ENCODE measurements around the gene ZDHHC5. TPM values are rescaled to one million over a fixed set of nuclear protein-coding genes. Genes with fewer than 3 reads are reported as not detected.
"Not testable (repeated sequence)": the region's sequence is repeated elsewhere in the genome, so short reads cannot be mapped to it uniquely, and the experiment has no call there.

The ZDHHC5 gene
- total RNA-seq, 1 donor from 2014 or later: 79.8 TPM

DNA sequence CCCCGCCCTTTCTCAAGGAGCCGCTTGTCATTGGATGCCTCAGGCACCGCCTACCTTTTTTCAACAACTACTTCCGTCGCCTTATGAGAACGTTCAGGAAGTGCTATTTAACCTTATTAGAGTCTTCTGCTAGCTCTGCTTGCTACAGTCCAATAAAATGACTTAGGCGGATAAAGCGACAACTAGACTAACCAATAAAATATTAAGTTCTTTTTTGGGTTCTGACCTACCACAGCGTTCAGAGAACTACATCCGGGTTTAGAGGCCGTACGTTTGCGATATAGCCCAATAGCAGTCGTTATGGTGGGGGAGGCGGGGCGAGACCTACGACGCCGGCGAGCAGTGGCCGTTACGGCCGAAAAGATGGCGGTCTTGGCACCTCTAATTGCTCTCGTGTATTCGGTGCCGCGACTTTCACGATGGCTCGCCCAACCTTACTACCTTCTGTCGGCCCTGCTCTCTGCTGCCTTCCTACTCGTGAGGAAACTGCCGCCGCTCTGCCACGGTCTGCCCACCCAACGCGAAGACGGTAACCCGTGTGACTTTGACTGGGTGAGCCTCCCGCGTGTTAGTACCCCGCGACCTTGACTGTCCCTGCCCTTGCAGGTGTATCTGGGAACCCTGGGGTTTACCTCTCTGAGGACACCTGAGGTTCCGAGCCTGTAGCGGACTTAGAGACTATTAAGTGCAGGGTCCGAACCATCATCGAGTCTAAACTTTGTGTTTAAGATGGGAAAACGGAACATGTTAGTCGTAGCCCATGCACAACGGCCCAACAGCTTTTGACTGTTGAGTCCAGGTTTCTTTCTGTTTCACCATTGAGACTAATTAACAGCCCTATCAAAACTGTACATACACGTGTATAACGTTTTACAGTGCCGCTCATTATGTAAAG, 44.6 kb downstream of the ZDHHC5 start, which contains the start of gene TMX2:
Gene TMX2 (plus strand): TSS at position 338 of the 895 bp plus-strand sequence. CDS start 26 bp downstream, at position 364.
- peaks cover 31% of the 10 kb centered on the region for H3K4me1 ChIP-seq
- TF ChIP-seq CTCF (IDR thresholded peaks at IDR 0.05): no peak
- H3K27me3 ChIP-seq: no peaks in the 10 kb centered on the region
- H3K27ac ChIP-seq: peak within 1 kb of the TSS; percentile 90
- ATAC-seq: peak; percentile 95
- H3K9me3 ChIP-seq: no peaks in the 10 kb centered on the region
- no peaks in the 10 kb centered on the region for H3K36me3 ChIP-seq
- intact Hi-C loops (cut with DNase I): no loop called here
- H3K4me3 ChIP-seq: peak within 1 kb of the TSS; percentile 82
- peak; percentile 95 for DNase-seq

DNA sequence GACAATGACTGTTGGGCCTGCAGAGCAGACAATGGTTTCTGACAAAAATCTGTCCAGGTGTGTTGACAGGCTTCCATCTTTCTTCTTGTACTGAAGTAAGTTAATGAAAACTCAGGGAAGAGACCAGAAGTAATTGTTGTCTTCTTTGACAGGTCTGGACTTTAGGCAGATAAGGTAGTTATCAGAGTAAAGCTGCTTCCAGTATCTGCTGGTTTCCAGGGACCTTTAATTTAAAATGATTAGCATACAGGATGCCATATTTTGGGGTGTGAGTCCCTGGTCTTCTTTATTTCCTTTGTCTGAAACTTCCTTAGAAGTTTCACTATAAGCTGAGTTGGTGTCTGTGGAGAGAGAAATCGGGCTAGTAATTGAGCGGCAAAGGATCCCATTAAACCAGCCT, 45.9 kb downstream of the ZDHHC5 start:
- DNase-seq (no peak), ATAC-seq (no peak)
- no peaks in the 10 kb centered on the region for H3K36me3 ChIP-seq
- peaks cover 31% of the 10 kb centered on the region for H3K4me1 ChIP-seq
- no peaks in the 10 kb centered on the region for H3K27me3 ChIP-seq
- intact Hi-C loops (cut with DNase I): no loop called here
- no peak overlapping the region for H3K27ac ChIP-seq
- peak overlapping the region; percentile 82 for H3K4me3 ChIP-seq
- no peaks in the 10 kb centered on the region for H3K9me3 ChIP-seq
- TF ChIP-seq CTCF (IDR thresholded peaks at IDR 0.05): no peak

GRCh38 chr11:57716726-57717125, 48.8 kb downstream of the ZDHHC5 start:
- intact Hi-C loops (cut with DNase I); ATAC-seq; DNase-seq: not testable (repeated sequence)

GRCh38 chr11:57727185-57727584, 59.3 kb downstream of the ZDHHC5 start:
- TF ChIP-seq CTCF (IDR thresholded peaks at IDR 0.05): no peak
- no peak overlapping the region for H3K27ac ChIP-seq
- intact Hi-C loops (cut with DNase I): no loop called here
- H3K36me3 ChIP-seq: no peaks in the 10 kb centered on the region
- no peak for ATAC-seq
- DNase-seq: no peak
- no peaks in the 10 kb centered on the region for H3K27me3 ChIP-seq
- no peak overlapping the region for H3K4me3 ChIP-seq
- H3K9me3 ChIP-seq: no peaks in the 10 kb centered on the region
- no peaks in the 10 kb centered on the region for H3K4me1 ChIP-seq

More at GRCh38 chr11:57716726-57717125, 48.8 kb downstream of the ZDHHC5 start:
- not testable (repeated sequence) for H3K4me3 ChIP-seq, H3K27me3 ChIP-seq, H3K9me3 ChIP-seq, H3K36me3 ChIP-seq, H3K27ac ChIP-seq
- H3K4me1 ChIP-seq: peaks cover 17% of the 10 kb centered on the region

GRCh38 chr11:57728829-57729228, 60.9 kb downstream of the ZDHHC5 start:
- Histone ChIP-seq H3K27ac (no peak overlapping the region), H3K36me3 (no peaks in the 10 kb centered on the region), H3K4me3 (no peak overlapping the region), H3K9me3 (no peaks in the 10 kb centered on the region), H3K27me3 (no peaks in the 10 kb centered on the region), H3K4me1 (no peaks in the 10 kb centered on the region)
- TF ChIP-seq CTCF (IDR thresholded peaks at IDR 0.05): no peak
- DNase-seq (no peak), ATAC-seq (no peak)
- intact Hi-C loops (cut with DNase I): no loop called here

DNA sequence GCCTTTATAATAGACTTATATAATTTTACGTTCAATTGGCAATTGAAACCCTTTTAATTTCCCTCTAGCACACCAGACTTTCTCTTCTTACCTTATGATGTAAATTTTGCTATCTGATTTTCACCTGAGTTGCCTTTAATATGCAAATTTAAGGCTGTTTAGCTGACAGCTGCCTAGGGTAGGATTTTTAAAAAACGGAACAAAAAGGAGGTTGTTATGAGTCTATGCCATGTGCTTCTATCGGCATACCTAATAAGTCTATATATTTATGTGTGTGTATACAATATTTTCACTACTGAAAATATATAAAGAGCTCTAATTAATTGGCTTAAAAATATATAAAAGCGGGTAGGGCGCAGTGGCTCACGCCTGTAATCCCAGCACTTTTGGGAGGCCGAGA, 61.6 kb downstream of the ZDHHC5 start:
- TF ChIP-seq CTCF (IDR thresholded peaks at IDR 0.05): no peak
- Histone ChIP-seq H3K27ac (no peak overlapping the region), H3K36me3 (no peaks in the 10 kb centered on the region), H3K27me3 (no peaks in the 10 kb centered on the region), H3K4me1 (no peaks in the 10 kb centered on the region), H3K9me3 (no peaks in the 10 kb centered on the region), H3K4me3 (no peak overlapping the region)
- DNase-seq: no peak
- no peak for ATAC-seq
- intact Hi-C loops (cut with DNase I): no loop called here
